HepG2 (cell line): Measurements from ENCODE around the gene TYMS. TPM values are rescaled to one million over a fixed set of nuclear protein-coding genes. Genes with fewer than 3 reads are reported as not detected.

Experiments
- ATF1 ChIP-seq: IDR thresholded peaks from 2 replicates; pipeline ENCODE4 v1.6.1; 2016; ENCODE audit warnings: mild to moderate bottlenecking, control low read depth
- CHD2 ChIP-seq: IDR thresholded peaks from 2 replicates; pipeline ENCODE4 v1.6.1; 2011; ENCODE audit warnings: low read depth, low read length, improper control_type of control experiment
- FOXA3 ChIP-seq: IDR thresholded peaks from 2 replicates; pipeline ENCODE4 v1.6.1; 2016; ENCODE audit warnings: missing genetic modification reagents, missing compliant biosample characterization
- IKZF1 ChIP-seq: fragments of 450-650 bp; IDR thresholded peaks from 2 replicates; pipeline ENCODE4 v1.7.1; 2016
- ISL2 ChIP-seq: sonication (generic); formaldehyde crosslinking; IDR thresholded peaks from 2 replicates; pipeline ENCODE4 v1.5.0; 2020; ENCODE audit warnings: missing genetic modification reagents
- MEIS2 ChIP-seq: sonication (generic); formaldehyde crosslinking; IDR thresholded peaks from 2 replicates; pipeline ENCODE4 v1.9.0; 2021; ENCODE audit warnings: mild to moderate bottlenecking, missing genetic modification reagents
- NCOA5 ChIP-seq: sonication (generic); formaldehyde crosslinking; IDR thresholded peaks from 2 replicates; pipeline ENCODE4 v1.4.0; 2020; ENCODE audit warnings: missing genetic modification reagents
- REPIN1 ChIP-seq: sonication (generic); formaldehyde crosslinking; IDR thresholded peaks from 2 replicates; pipeline ENCODE4 v1.8.0; 2022; ENCODE audit warnings: missing genetic modification reagents, low read depth, mild to moderate bottlenecking, borderline replicate concordance
- SPEN ChIP-seq: sonication (generic); formaldehyde crosslinking; IDR thresholded peaks from 2 replicates; pipeline ENCODE4 v1.5.1; 2020; ENCODE audit warnings: low read depth, mild to moderate bottlenecking, missing genetic modification reagents
- TAF1 ChIP-seq: sonication (generic); formaldehyde crosslinking; IDR thresholded peaks from 2 replicates; pipeline ENCODE4 v1.4.0; 2020; ENCODE audit warnings: missing genetic modification reagents
- TFE3 ChIP-seq: IDR thresholded peaks from 2 replicates; pipeline ENCODE4 v1.6.1; 2016
- ZBTB20 ChIP-seq: sonication (generic); formaldehyde crosslinking; IDR thresholded peaks from 2 replicates; pipeline ENCODE4 v1.8.1; 2023; ENCODE audit warnings: missing genetic modification reagents, low read depth, mild to moderate bottlenecking, borderline replicate concordance
- ZNF142 ChIP-seq: sonication (generic); formaldehyde crosslinking; IDR thresholded peaks from 2 replicates; pipeline ENCODE4 v1.4.0; 2020; ENCODE audit warnings: missing genetic modification reagents
- ZNF350 ChIP-seq: sonication (generic); formaldehyde crosslinking; IDR thresholded peaks from 2 replicates; pipeline ENCODE4 v1.4.0; 2020; ENCODE audit warnings: mild to moderate bottlenecking, low read depth, missing genetic modification reagents, borderline replicate concordance
- ZNF432 ChIP-seq: sonication (generic); formaldehyde crosslinking; IDR thresholded peaks from 2 replicates; pipeline ENCODE4 v1.5.0; 2020; ENCODE audit warnings: missing genetic modification reagents, mild to moderate bottlenecking, borderline replicate concordance
- ZNF747 ChIP-seq: sonication (generic); formaldehyde crosslinking; IDR thresholded peaks from 2 replicates; pipeline ENCODE4 v1.8.1; 2023; ENCODE audit warnings: missing genetic modification reagents, mild to moderate bottlenecking, borderline replicate concordance
- ZNF781 ChIP-seq: sonication (generic); formaldehyde crosslinking; IDR thresholded peaks from 2 replicates; pipeline ENCODE4 v1.5.1; 2020; ENCODE audit warnings: borderline replicate concordance, mild to moderate bottlenecking, missing genetic modification reagents; ENCODE audit errors: not compliant biosample characterization
- polyA plus RNA-seq, 8 experiments: library from polyadenylated mRNA; depleted of rRNA in 3 of 8; stranded (reverse) in 7 of 8; unstranded in 1 of 8; fragments of >200 nt; fragmentation: Illumina TruSeq in 4 of 8; extraction: Trizol in 4 of 8; gene quantifications; 2 replicates each; pipeline versions ENCODE4 v1.2.1 to v1.2.3, GENCODE V29; 2011 to 2016; ENCODE audit warnings: low read depth in 4 of 8, missing spikeins in 1 of 8, mixed read lengths in 1 of 8; ENCODE audit not compliant: insufficient read depth in 1 of 8
- total RNA-seq, 5 experiments: library from RNA; depleted of rRNA; stranded (reverse); fragments of >200 nt; fragmentation: Illumina TruSeq; extraction: Trizol; gene quantifications; 2 replicates each; pipeline ENCODE4 v1.2.3, GENCODE V29; 2016; ENCODE audit warnings: low read depth in 1 of 5
- TF ChIP-seq, protein P1 (sequence below): sonication (generic); formaldehyde crosslinking; IDR thresholded peaks from 2 replicates; pipeline ENCODE4 v1.4.0; 2020; ENCODE audit warnings: mild to moderate bottlenecking, missing genetic modification reagents
- TF ChIP-seq, protein P2 (sequence below): fragments of 450-650 bp; IDR thresholded peaks from 2 replicates; pipeline ENCODE4 v1.6.1; 2017; ENCODE audit warnings: mild to moderate bottlenecking

The TYMS gene
- total and polyA plus RNA-seq, 2 of the 13 experiments (the other 11 are each of a cell fraction or from before 2014, with no cell fraction given), result 80.1 to 106 TPM

DNA sequence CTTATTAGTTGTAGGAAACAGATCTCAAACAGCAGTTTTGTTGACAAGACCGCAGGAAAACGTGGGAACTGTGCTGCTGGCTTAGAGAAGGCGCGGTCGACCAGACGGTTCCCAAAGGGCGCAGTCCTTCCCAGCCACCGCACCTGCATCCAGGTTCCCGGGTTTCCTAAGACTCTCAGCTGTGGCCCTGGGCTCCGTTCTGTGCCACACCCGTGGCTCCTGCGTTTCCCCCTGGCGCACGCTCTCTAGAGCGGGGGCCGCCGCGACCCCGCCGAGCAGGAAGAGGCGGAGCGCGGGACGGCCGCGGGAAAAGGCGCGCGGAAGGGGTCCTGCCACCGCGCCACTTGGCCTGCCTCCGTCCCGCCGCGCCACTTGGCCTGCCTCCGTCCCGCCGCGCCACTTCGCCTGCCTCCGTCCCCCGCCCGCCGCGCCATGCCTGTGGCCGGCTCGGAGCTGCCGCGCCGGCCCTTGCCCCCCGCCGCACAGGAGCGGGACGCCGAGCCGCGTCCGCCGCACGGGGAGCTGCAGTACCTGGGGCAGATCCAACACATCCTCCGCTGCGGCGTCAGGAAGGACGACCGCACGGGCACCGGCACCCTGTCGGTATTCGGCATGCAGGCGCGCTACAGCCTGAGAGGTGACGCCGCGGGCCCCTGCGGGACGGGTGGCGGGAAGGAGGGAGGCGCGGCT lies at the start of gene TYMS (continued):
- TF ChIP-seq, protein P1, sequence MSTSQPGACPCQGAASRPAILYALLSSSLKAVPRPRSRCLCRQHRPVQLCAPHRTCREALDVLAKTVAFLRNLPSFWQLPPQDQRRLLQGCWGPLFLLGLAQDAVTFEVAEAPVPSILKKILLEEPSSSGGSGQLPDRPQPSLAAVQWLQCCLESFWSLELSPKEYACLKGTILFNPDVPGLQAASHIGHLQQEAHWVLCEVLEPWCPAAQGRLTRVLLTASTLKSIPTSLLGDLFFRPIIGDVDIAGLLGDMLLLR (CRISPR knock-in tag), result 0 out of 2 replicates have a peak, but pooled peaks have one; percentile 8
- no peak for TF ChIP-seq NCOA5 (CRISPR knock-in tag)
- no peak for TF ChIP-seq ZNF142 (CRISPR knock-in tag)
- peak; percentile 50; the same call in 1 of the 2 replicates for TF ChIP-seq SPEN (CRISPR knock-in tag)
- TF ChIP-seq ISL2 (CRISPR knock-in tag), result 0 out of 2 replicates have a peak, but pooled peaks have one; percentile 28
- TF ChIP-seq ATF1, result no peak
- no peak for TF ChIP-seq IKZF1
- peak; percentile 57; the same call in 1 of the 2 replicates for TF ChIP-seq ZNF747 (CRISPR knock-in tag)
- TF ChIP-seq ZNF432 (CRISPR knock-in tag), result no peak
- peak; percentile 32 for TF ChIP-seq REPIN1 (CRISPR knock-in tag)
- no peak for TF ChIP-seq ZBTB20 (CRISPR knock-in tag)
- TF ChIP-seq TFE3 (CRISPR knock-in tag), result peak; percentile 59; the same call in 1 of the 2 replicates
- TF ChIP-seq ZNF350 (CRISPR knock-in tag), result no peak
- peak; percentile 86 for TF ChIP-seq ZNF781
- no peak for TF ChIP-seq FOXA3 (CRISPR knock-in tag)
- TF ChIP-seq TAF1 (CRISPR knock-in tag), result no peak
- TF ChIP-seq, protein P2, sequence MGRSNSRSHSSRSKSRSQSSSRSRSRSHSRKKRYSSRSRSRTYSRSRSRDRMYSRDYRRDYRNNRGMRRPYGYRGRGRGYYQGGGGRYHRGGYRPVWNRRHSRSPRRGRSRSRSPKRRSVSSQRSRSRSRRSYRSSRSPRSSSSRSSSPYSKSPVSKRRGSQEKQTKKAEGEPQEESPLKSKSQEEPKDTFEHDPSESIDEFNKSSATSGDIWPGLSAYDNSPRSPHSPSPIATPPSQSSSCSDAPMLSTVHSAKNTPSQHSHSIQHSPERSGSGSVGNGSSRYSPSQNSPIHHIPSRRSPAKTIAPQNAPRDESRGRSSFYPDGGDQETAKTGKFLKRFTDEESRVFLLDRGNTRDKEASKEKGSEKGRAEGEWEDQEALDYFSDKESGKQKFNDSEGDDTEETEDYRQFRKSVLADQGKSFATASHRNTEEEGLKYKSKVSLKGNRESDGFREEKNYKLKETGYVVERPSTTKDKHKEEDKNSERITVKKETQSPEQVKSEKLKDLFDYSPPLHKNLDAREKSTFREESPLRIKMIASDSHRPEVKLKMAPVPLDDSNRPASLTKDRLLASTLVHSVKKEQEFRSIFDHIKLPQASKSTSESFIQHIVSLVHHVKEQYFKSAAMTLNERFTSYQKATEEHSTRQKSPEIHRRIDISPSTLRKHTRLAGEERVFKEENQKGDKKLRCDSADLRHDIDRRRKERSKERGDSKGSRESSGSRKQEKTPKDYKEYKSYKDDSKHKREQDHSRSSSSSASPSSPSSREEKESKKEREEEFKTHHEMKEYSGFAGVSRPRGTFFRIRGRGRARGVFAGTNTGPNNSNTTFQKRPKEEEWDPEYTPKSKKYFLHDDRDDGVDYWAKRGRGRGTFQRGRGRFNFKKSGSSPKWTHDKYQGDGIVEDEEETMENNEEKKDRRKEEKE, result no peak
- no peak for TF ChIP-seq CHD2
- TF ChIP-seq MEIS2, result peak; percentile 85; the same call in 1 of the 2 replicates
